GM19351 (cell line): ENCODE data around the gene PSMB5.

Experiments used
- ATAC-seq: cut with Tn5 transposase; IDR thresholded peaks from one replicate; pipeline ENCODE4 v1.9.1; 2021; ENCODE audit warnings: mild to moderate bottlenecking, moderate library complexity; ENCODE audit not compliant: unreplicated experiment

Gene PSMB5

DNA sequence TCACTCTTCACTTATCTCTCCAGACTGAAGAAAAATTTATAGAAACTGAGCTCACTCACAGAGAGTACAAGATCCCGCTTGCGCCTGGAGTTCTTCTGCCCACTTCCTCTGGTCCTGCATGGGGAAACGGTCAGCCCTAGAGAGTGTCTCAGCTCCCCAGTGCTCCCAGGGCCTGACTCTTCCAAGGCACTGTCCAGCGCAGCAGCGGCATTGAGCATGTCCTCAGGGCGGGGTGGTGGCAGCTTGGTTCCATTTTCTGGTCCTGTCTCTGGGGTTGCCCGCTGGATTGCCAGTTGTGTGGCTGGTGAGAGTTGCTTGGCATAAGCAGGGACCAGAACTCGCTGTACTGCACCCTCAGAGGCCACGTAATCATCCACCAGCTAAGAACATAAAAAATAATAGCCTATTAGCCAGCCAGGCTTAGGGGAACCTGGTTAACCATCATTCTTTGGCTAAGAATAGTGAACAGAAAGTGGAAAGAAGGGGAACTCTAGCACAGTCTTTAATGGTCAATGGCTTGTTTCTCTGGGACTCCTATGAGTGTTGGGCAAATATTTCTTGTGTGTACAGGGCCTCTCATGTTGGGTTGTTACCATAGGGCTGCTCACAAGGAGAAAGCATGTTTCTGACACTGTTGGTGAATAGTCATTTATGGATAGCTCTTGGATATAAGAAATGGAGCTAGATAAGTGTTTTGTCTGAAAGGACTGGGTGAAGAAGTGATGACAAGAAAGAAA lies 38.6 kb downstream of the PSMB5 start:
- ATAC-seq = no peak

- ATAC-seq = no peak
Measured at GRCh38 chr14:22994762-22995275, 39.9 kb downstream of the PSMB5 start.

GRCh38 chr14:22993517-22993916 lies 41.2 kb downstream of the PSMB5 start:
- ATAC-seq = no peak

DNA sequence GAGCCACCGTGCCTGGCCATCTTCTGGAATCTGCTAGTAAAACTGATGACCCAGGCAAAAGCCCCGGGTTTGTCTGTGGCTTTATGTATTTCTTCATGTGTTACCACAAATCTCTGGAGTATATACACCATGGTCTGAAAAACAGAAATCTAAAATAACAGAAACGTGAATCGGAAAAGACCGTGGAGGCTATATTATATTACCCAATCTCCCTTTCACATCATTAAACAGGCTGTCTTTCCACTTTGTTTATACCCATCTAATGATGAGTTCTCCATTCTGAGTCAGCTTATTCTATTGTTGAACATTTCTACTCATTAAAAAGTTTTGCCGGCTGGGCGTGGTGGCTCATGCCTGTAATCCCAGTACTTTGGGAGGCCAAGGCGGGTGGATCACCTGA lies 42.8 kb downstream of the PSMB5 start:
- no peak for ATAC-seq

- no peak for ATAC-seq
Measured at GRCh38 chr14:22987291-22987690, 47.4 kb downstream of the PSMB5 start.

DNA sequence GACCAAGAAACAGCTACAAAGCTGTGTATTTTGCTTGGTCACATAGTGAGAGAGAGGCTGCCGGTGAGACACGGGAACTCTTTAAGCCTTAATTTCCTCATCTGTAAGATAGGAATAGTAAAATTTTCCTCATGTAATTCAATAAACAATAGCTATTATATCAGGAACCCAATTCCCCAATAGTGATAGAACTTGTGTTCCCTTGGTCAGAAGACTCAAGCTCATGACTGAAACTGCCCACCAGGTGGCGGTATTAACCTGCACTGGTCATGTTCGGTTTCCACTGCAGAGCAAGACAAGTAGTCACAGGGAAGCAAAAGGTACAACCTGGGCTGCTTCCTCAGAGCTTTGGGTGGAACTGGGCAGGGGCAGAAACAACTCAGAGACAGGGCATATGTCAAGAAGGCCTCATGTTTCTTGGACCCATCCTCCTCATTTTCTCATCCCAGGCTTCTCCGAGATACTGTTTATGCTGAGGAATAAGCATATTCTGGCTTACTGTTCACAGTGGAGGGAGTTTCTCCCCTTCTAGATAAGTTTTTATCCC lies 48.1 kb downstream of the PSMB5 start:
- ATAC-seq = no peak

GRCh38 chr14:22985894-22986507 lies 48.7 kb downstream of the PSMB5 start:
- no peak for ATAC-seq

- ATAC-seq = no peak
Measured at GRCh38 chr14:22984959-22985658, 49.6 kb downstream of the PSMB5 start.

- ATAC-seq = no peak
Measured at GRCh38 chr14:22982477-22983245, 52.0 kb downstream of the PSMB5 start, which contains the start of gene AJUBA. TSS of gene AJUBA (minus strand) at chr14:22982551. CDS start at chr14:22982266, 285 bp downstream.

DNA sequence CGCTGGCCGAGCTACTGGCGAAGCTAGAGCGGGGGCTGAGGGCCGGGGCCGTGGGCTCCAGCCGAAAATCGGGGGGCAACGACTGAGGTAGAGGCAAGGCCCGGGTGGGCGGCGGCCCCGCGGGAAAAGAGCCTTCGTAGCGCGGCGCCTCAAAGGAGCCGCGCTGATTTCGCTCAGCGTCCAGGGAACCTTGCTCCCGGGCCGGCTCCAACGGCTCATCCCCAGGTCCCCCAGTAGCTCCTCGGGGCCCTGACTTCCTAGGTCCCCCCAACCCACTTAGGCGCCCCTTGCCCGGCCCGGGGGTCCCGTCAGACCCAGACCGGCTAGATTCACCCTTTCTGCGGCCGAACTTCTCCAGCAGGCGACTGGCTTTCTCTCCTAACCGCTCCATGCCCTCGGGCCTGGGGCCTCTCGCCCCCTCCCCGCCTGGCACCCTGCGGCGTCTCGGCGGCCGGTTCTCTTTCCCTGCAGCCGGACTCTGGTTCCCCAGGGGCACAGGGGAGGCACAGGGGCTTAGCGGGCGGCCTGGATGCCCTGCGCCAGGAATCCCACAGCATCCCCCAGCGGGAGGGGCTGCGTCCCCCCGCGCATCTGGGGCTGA lies 52.7 kb downstream of the PSMB5 start:
- no peak for ATAC-seq

DNA sequence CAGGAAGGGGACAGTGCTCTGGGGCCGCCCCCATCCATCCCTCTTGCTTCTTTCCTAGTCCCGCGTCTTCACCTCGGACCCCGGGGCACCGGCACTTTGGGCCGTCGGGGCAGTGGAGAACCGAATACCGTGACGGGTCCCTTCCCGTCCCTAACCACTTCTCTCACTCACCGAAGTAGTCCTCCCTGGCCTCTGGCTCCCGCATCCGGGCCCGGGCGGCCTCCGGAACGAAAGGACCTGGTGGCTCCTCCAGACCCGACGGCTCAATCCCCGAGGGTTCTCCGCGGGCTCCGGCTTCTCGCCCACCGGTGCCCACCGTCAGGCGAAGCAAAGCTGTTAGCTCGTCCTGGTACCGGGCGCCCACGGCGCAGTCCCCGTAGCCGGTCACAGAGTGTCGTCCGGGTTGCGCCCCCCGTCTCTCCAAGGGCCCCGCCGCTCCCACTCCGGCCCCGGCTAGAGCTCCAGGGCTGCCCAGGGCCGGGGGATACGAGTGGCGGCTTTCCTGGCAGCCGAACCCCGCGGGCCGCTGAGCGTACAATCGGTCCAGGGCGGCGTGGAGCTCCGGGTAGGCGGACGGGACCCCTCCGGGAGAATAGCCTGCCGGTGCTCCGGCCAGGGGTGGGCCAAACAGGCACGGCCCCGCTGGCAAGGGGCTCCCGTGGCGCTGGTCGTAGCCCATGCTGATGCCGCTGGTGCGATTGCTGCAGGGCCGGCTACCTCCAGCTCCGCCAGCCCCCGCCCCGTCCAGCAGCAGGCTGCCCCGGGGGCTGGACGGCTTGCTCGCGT lies 53.4 kb downstream of the PSMB5 start:
- no peak for ATAC-seq

DNA sequence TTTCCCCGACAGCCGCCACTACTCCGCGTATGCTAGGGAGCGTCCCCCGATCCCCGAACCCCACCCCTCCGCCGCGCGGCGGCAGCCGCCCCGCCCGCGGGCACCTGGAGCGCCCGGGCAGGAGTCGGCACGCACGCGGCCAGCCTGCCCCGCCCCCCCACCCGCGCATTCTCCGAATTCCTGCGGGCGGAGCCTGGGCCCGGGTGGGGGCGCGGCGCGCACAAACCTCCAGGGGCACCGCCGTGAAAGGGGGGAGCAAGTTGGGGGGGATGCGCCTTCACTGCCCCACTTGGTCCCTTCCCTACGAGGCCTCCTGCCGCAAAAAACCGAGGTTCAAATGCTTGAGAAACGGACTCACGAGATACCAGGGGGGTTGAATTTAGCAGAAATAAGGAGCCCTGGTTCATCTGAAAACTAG lies 54.0 kb downstream of the PSMB5 start:
- ATAC-seq = no peak

DNA sequence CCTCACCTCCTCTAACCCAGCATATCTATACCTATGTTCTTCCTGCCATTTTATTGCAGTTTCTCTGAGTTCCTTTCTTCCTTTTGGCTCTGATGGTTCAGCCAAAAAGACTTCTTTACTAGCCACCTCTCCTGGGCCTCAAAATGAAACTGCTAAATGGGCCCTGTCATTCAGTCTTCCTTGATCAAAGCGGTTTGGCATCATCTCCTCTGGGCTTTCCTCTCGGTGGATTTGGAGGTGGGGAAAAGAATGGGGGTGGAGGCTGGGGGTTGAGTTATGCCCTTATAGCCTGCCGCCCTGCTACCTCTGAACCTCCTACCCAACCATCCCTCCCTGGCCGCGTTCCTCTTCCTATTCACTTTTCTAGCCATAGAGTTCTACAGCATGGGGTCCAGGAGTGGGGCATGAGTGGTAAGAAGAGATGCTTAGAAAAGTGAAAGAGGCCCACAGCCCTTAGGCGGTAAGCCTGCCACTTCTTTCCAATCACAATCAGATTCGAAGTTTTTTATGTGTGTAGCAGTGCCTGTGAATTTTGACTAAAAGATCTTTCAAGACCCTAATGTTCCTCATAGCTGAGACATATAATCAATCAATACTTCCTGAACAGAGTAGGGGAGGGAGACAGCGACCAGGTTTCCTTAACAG lies 54.8 kb downstream of the PSMB5 start:
- no peak for ATAC-seq

DNA sequence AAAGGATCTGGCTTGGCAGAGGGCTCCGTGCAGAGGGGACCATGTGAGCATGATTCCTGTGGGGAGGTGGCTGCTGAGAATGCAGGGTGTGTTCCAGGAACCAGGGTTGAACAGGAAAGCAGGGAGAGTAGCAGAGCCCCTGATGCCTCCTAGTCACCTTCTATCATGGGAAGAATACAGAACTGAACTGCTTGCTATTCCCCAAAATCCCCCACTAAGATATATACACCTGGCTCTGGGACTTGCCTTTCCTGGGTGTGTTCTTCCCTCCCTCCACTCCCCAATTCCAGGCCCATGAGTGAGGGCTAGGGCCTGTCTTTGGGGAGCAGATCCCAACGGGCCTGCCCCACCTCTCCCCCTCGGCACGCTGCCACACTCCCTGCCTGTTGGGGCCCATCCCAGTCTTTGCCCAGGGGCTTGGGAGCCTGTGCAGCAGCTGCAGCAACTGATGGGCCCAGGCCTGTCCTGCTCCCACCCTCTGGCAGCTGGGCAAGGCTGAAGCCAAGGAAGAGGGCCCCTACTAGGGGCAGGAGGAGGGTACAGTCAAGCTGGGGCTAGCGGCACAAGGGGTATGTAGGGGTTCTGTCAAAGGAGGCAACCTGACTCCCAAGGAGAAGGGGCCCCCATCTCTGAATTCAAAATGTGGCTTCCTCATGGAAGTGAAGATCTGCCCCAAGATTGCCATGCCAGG lies 55.6 kb downstream of the PSMB5 start:
- ATAC-seq = no peak

DNA sequence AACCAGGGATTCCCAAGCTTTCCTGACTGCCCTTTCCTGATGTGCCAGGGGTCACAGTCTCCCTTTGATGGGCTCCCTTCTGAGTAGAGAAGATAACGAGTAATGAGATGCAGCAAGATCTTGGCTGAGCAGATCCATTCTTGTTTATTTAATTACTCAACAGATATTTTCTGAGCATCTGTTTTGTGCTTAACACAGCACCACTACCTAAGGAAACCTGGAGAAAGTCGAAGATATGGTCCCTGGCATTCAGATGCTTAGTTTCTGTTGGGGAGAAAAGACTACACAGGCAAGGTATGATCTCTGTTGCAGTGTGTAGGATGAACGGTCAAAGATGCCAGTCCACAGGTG lies 56.2 kb downstream of the PSMB5 start:
- no peak for ATAC-seq

GRCh38 chr14:22977684-22978486 lies 56.8 kb downstream of the PSMB5 start:
- ATAC-seq = no peak

DNA sequence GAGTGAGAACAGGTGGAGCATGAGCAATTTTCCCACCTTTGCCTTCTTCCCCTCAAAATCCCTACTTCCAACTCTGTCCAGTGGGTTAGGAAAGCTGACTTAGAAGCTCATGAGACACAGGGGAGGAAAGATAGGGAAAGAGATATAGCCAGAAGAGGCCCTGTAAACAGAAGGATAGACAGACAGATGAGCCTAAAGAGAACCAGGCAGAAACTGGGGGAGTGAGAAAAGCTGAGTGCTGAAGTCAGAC lies 57.3 kb downstream of the PSMB5 start:
- no peak for ATAC-seq
